DND-41 (cell line): ENCODE measurements around the gene PDAP1.

Experiments used
- ATAC-seq: fragments of 200-7000 bp; cut with Tn5 transposase; 3 replicates; pipeline ENCODE4 v1.9.1; 2021; ENCODE audit warnings: low read depth; ENCODE audit not compliant: insufficient read depth
- DNase-seq: peaks from one replicate; pipeline ENCODE4 v3.0.0-alpha.2; 2020
- H2AFZ ChIP-seq: 2 replicates; pipeline ENCODE4 v1.6.0; 2012; ENCODE audit warnings: low read depth, low read length
- H3K27ac ChIP-seq: 2 replicates; pipeline ENCODE4 v1.5.1; 2012; ENCODE audit warnings: low read length, inconsistent platforms
- H3K27me3 ChIP-seq: fragments of 200-600 bp; sonication (generic); 2 replicates; pipeline ENCODE4 v1.6.0; 2012; ENCODE audit warnings: low read length, mild to moderate bottlenecking, inconsistent platforms; ENCODE audit not compliant: insufficient read depth, poor library complexity
- H3K36me3 ChIP-seq: 2 replicates; pipeline ENCODE4 v1.5.1; 2012; ENCODE audit warnings: low read length, inconsistent platforms; ENCODE audit not compliant: insufficient read depth
- H3K4me1 ChIP-seq: 2 replicates; pipeline ENCODE4 v1.5.1; 2012; ENCODE audit warnings: mild to moderate bottlenecking, low read length; ENCODE audit not compliant: insufficient read depth
- H3K4me2 ChIP-seq: 2 replicates; pipeline ENCODE4 v1.6.0; 2012; ENCODE audit warnings: mild to moderate bottlenecking, moderate library complexity, low read length, inconsistent platforms; ENCODE audit not compliant: insufficient read depth
- H3K4me3 ChIP-seq, 2 experiments: fragments of 200-600 bp in 1 of 2; shearing (Covaris generic) in 1 of 2; 2 replicates each; pipeline ENCODE4 v1.5.1; 2012 to 2016; ENCODE audit warnings: inconsistent platforms in 2 of 2, low read length in 2 of 2, mild to moderate bottlenecking in 2 of 2, low read depth in 1 of 2, moderate library complexity in 1 of 2
- H3K79me2 ChIP-seq: 2 replicates; pipeline ENCODE4 v1.6.0; 2012; ENCODE audit warnings: low read length, inconsistent platforms; ENCODE audit not compliant: insufficient read depth
- H3K9ac ChIP-seq: 2 replicates; pipeline ENCODE4 v1.6.0; 2012; ENCODE audit warnings: low read depth, mild to moderate bottlenecking, inconsistent platforms, low read length, moderate library complexity
- H3K9me3 ChIP-seq: 2 replicates; pipeline ENCODE4 v1.5.1; 2012; ENCODE audit warnings: low read length, moderate library complexity, mild to moderate bottlenecking, inconsistent platforms; ENCODE audit not compliant: insufficient read depth, severe bottlenecking
- H4K20me1 ChIP-seq: 2 replicates; pipeline ENCODE4 v1.6.0; 2012; ENCODE audit warnings: low read length; ENCODE audit not compliant: insufficient read depth
- EZH2 ChIP-seq: IDR thresholded peaks from 3 replicates; pipeline ENCODE4 v1.6.1; 2012; ENCODE audit warnings: borderline replicate concordance, low read depth, mild to moderate bottlenecking, moderate library complexity, low read length, inconsistent platforms; ENCODE audit not compliant: severe bottlenecking
- TF ChIP-seq, protein P1 (sequence below): IDR thresholded peaks from 2 replicates; pipeline ENCODE4 v1.5.1; 2012; ENCODE audit warnings: borderline replicate concordance, low read length, moderate library complexity, mild to moderate bottlenecking; ENCODE audit not compliant: poor library complexity, severe bottlenecking; ENCODE audit errors: extremely low read depth

PDAP1 gene

DNA sequence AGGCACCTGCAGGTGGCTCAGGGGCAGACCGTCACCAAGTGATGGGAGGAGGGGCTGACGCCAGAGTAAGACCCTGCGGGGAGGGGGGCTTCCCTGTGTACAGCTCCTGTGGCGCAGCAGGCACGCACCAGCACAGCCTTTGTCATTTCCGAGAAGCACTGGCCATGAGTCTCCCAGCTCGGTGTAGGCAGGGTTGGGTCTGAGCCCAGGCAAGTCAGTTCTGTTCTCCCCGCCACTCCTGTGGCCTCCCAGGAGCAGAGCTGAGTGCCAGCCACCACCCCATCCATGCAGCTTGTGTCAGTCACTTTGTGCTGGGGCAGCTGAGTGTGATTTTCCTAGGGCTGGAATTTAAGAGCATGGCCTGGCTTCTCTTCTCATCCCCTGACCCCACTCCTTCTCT lies 43.5 kb upstream of the PDAP1 start:
- H4K20me1 ChIP-seq, result peaks cover 56% of the 10 kb centered on the region

DNA sequence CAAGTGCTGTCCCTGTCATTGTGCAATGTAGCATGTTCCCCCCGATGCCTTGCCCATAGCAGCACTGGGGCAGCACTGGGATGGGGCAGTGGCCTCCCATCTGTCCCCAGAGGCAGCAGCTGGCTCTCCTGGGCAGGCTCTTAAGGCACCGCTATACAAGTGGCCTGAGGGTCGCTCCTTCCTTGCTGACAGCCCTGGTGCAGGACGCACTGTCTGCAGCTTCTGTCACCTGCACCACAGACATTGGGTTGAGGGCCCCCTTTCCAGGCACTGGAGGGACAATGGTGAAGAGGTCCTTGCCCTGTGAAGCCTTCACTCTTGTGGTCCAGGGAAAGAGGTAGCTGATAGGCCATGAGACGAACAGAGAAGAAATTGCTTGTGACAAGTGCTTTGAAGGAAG lies 40.9 kb upstream of the PDAP1 start:
- Histone ChIP-seq H2AFZ (no peak overlapping the region), H3K9ac (no peak overlapping the region), H3K36me3 (peaks cover 95% of the 10 kb centered on the region), H3K27ac (no peak overlapping the region), H3K79me2 (peaks cover 30% of the 10 kb centered on the region), H3K4me2 (no peak overlapping the region), H4K20me1 (peaks cover 38% of the 10 kb centered on the region), H3K9me3 (no peaks in the 10 kb centered on the region), H3K27me3 (no peaks in the 10 kb centered on the region), H3K4me1 (no peaks in the 10 kb centered on the region), H3K4me3 (no peak overlapping the region)
- no peak for TF ChIP-seq EZH2
- TF ChIP-seq, protein P1, sequence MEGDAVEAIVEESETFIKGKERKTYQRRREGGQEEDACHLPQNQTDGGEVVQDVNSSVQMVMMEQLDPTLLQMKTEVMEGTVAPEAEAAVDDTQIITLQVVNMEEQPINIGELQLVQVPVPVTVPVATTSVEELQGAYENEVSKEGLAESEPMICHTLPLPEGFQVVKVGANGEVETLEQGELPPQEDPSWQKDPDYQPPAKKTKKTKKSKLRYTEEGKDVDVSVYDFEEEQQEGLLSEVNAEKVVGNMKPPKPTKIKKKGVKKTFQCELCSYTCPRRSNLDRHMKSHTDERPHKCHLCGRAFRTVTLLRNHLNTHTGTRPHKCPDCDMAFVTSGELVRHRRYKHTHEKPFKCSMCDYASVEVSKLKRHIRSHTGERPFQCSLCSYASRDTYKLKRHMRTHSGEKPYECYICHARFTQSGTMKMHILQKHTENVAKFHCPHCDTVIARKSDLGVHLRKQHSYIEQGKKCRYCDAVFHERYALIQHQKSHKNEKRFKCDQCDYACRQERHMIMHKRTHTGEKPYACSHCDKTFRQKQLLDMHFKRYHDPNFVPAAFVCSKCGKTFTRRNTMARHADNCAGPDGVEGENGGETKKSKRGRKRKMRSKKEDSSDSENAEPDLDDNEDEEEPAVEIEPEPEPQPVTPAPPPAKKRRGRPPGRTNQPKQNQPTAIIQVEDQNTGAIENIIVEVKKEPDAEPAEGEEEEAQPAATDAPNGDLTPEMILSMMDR, result no peak
- no peak for ATAC-seq
- no peak for DNase-seq

More for the DNA sequence above, 43.5 kb upstream of the PDAP1 start:
- Histone ChIP-seq H3K4me1 (no peaks in the 10 kb centered on the region), H3K4me2 (no peak overlapping the region), H3K9ac (no peak overlapping the region), H3K79me2 (peaks cover 40% of the 10 kb centered on the region), H3K27ac (no peak overlapping the region), H3K27me3 (no peaks in the 10 kb centered on the region), H3K9me3 (no peaks in the 10 kb centered on the region), H3K36me3 (peaks cover 96% of the 10 kb centered on the region), H2AFZ (no peak overlapping the region), H3K4me3 (no peak overlapping the region)
- DNase-seq (no peak), ATAC-seq (no peak)
- TF ChIP-seq, protein P1, result no peak
- no peak for TF ChIP-seq EZH2

DNA sequence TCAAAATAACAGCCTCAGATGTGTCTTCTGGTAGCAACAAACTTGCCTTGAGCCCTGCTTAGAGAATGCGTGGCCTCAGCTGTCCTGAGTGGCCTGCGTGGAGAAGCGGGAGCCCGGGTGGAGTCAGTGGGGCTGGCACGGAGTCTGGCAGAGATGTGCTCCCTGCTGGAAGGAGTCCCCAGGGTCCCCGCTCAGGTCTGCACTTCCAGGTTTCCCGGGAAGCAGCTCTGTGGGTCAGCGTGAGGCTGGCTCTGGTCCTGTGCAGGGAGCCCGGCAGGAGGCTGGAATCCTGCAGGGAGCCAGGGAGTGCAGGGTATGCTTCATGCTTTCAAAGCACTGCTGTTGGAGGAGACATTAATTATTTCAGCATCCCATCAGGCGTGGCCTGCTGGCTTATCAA lies 40.5 kb upstream of the PDAP1 start:
- ATAC-seq, result no peak
- Histone ChIP-seq H3K4me1 (no peaks in the 10 kb centered on the region), H3K4me3 (no peak overlapping the region), H4K20me1 (peaks cover 37% of the 10 kb centered on the region), H2AFZ (no peak overlapping the region), H3K9ac (no peak overlapping the region), H3K9me3 (no peaks in the 10 kb centered on the region), H3K79me2 (peaks cover 32% of the 10 kb centered on the region), H3K27ac (no peak overlapping the region), H3K36me3 (peaks cover 92% of the 10 kb centered on the region), H3K27me3 (no peaks in the 10 kb centered on the region), H3K4me2 (no peak overlapping the region)
- DNase-seq, result no peak
- TF ChIP-seq EZH2, result no peak
- TF ChIP-seq, protein P1, result no peak

DNA sequence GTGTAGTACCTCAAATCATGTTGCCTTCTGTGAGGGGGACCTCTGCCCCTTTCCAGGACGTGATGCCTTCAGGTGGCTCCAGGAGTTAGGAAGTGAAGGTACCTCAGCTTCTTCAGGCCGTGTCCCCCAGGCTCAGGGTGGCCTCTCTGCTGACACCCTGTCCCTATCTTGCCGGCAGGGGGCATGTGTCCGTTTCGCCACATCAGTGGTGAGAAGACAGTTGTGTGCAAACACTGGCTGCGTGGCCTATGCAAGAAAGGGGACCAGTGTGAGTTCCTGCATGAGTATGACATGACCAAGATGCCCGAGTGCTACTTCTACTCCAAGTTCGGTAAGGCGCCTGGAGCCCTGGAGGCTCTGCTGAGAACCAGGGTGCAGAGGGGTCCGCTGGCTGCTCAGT lies 39.5 kb upstream of the PDAP1 start:
- DNase-seq, result no peak
- H3K4me1 ChIP-seq, result no peaks in the 10 kb centered on the region
- H3K9me3 ChIP-seq, result no peaks in the 10 kb centered on the region
- no peaks in the 10 kb centered on the region for H3K27me3 ChIP-seq
- peaks cover 29% of the 10 kb centered on the region for H4K20me1 ChIP-seq
- peaks cover 92% of the 10 kb centered on the region for H3K36me3 ChIP-seq
- no peak overlapping the region for H3K27ac ChIP-seq
- no peak overlapping the region for H3K4me3 ChIP-seq
- H2AFZ ChIP-seq, result no peak overlapping the region
- H3K79me2 ChIP-seq, result peaks cover 39% of the 10 kb centered on the region
- H3K4me2 ChIP-seq, result no peak overlapping the region
- H3K9ac ChIP-seq, result no peak overlapping the region
- TF ChIP-seq, protein P1, result peak; percentile 34
- TF ChIP-seq EZH2, result no peak
- ATAC-seq, result no peak
